ENCODE results near the gene CSMD2. TPM values are rescaled to one million over a fixed set of nuclear protein-coding genes. Genes with fewer than 3 reads are reported as not detected.

CSMD2 gene
- total RNA-seq, 1 experiment from 2014 or later, result not detected

GRCh38 chr1:33898881-33899280, 266.1 kb downstream of the CSMD2 start:
- Histone ChIP-seq H3K9me2 (ENCODE audit: insufficient read depth) (no peaks in the 10 kb centered on the region), H3K27ac (no peak overlapping the region), H3F3A (ENCODE audit: insufficient read depth, low read depth) (no peaks in the 10 kb centered on the region), H3K36me3 (ENCODE audit: low read depth) (no peaks in the 10 kb centered on the region), H3K79me2 (ENCODE audit: low read depth) (no peaks in the 10 kb centered on the region), H4K20me1 (ENCODE audit: insufficient read depth) (no peaks in the 10 kb centered on the region), H3K4me2 (no peak overlapping the region), H2AFZ (no peak overlapping the region), H3K9me3 (ENCODE audit: insufficient read depth, low read depth) (no peaks in the 10 kb centered on the region), H3K4me3 (no peak overlapping the region), H3K4me1 (replicated peaks; ENCODE audit: insufficient read depth) (no peaks in the 10 kb centered on the region), H3K27me3 (ENCODE audit: insufficient read depth, low read depth) (peaks cover 18% of the 10 kb centered on the region)
- BruUV-seq (replicated peaks), result no TSS peak
- ChIA-PET POLR2A (ENCODE audit: unreplicated experiment) (no interaction called here), CTCF (no interaction called here)
- TF ChIP-seq, protein P1, sequence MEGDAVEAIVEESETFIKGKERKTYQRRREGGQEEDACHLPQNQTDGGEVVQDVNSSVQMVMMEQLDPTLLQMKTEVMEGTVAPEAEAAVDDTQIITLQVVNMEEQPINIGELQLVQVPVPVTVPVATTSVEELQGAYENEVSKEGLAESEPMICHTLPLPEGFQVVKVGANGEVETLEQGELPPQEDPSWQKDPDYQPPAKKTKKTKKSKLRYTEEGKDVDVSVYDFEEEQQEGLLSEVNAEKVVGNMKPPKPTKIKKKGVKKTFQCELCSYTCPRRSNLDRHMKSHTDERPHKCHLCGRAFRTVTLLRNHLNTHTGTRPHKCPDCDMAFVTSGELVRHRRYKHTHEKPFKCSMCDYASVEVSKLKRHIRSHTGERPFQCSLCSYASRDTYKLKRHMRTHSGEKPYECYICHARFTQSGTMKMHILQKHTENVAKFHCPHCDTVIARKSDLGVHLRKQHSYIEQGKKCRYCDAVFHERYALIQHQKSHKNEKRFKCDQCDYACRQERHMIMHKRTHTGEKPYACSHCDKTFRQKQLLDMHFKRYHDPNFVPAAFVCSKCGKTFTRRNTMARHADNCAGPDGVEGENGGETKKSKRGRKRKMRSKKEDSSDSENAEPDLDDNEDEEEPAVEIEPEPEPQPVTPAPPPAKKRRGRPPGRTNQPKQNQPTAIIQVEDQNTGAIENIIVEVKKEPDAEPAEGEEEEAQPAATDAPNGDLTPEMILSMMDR (conservative IDR thresholded peaks at IDR 0.05), result no peak
- no peak for TF ChIP-seq EZH2 (IDR thresholded peaks at IDR 0.05; ENCODE audit: low read depth)
- intact Hi-C loops (cut with micrococcal nuclease; ENCODE audit: unreplicated experiment), result no loop called here
- DNase-seq, result no peak

DNA sequence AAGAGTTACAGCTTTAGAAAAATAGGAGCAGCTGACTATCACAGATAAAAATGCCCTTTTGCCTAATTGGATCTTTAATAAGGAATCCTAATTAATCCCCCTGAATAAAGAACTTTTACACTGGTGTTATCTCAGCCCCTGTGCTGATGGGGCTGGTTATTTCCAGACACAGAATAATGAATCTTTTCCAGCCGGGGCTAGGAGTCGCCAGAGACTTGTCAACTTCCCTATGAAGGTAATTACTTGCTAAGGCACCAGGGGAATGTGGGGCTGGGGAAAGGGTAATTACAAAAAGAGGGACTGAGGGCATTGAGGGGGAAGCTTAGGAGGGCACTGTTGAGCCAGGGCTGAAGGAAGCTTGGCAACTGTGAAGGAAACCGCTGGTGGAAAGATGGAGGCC, 266.6 kb downstream of the CSMD2 start:
- Histone ChIP-seq H3K4me1 (replicated peaks; ENCODE audit: insufficient read depth) (no peaks in the 10 kb centered on the region), H3K9me2 (ENCODE audit: insufficient read depth) (no peaks in the 10 kb centered on the region), H3K27me3 (ENCODE audit: insufficient read depth, low read depth) (peaks cover 13% of the 10 kb centered on the region), H2AFZ (no peak overlapping the region), H3K36me3 (ENCODE audit: low read depth) (no peaks in the 10 kb centered on the region), H3K79me2 (ENCODE audit: low read depth) (no peaks in the 10 kb centered on the region), H3F3A (ENCODE audit: insufficient read depth, low read depth) (no peaks in the 10 kb centered on the region), H3K4me2 (no peak overlapping the region), H3K4me3 (no peak overlapping the region), H3K9me3 (ENCODE audit: insufficient read depth, low read depth) (no peaks in the 10 kb centered on the region), H3K27ac (no peak overlapping the region), H4K20me1 (ENCODE audit: insufficient read depth) (no peaks in the 10 kb centered on the region)
- no peak for DNase-seq
- intact Hi-C loops (cut with micrococcal nuclease; ENCODE audit: unreplicated experiment), result no loop called here
- BruUV-seq (replicated peaks), result no TSS peak
- POLR2A ChIA-PET (ENCODE audit: unreplicated experiment), result no interaction called here
- CTCF ChIA-PET, result no interaction called here
- TF ChIP-seq, protein P1 (conservative IDR thresholded peaks at IDR 0.05), result no peak
- no peak for TF ChIP-seq EZH2 (IDR thresholded peaks at IDR 0.05; ENCODE audit: low read depth)

- Histone ChIP-seq H3K9me3 (ENCODE audit: insufficient read depth, low read depth) (no peaks in the 10 kb centered on the region), H3K79me2 (ENCODE audit: low read depth) (no peaks in the 10 kb centered on the region), H3K27me3 (ENCODE audit: insufficient read depth, low read depth) (peaks cover 12% of the 10 kb centered on the region), H3K36me3 (ENCODE audit: low read depth) (no peaks in the 10 kb centered on the region), H3K4me2 (no peak overlapping the region), H3K4me1 (replicated peaks; ENCODE audit: insufficient read depth) (no peaks in the 10 kb centered on the region), H4K20me1 (ENCODE audit: insufficient read depth) (no peaks in the 10 kb centered on the region), H3K9me2 (ENCODE audit: insufficient read depth) (no peaks in the 10 kb centered on the region), H3K4me3 (no peak overlapping the region), H3F3A (ENCODE audit: insufficient read depth, low read depth) (no peaks in the 10 kb centered on the region), H3K27ac (no peak overlapping the region), H2AFZ (no peak overlapping the region)
- intact Hi-C loops (cut with micrococcal nuclease; ENCODE audit: unreplicated experiment), result no loop called here
- CTCF ChIA-PET, result no interaction called here
- BruUV-seq (replicated peaks), result no TSS peak
- TF ChIP-seq, protein P1 (conservative IDR thresholded peaks at IDR 0.05), result no peak
- no peak for TF ChIP-seq EZH2 (IDR thresholded peaks at IDR 0.05; ENCODE audit: low read depth)
- no peak for DNase-seq
- POLR2A ChIA-PET (ENCODE audit: unreplicated experiment), result no interaction called here
These were observed 267.8 kb downstream of the CSMD2 start for GRCh38 chr1:33897092-33897725.

Data from PC-9 (cell line).